HG03135 (cell line): ENCODE results near the gene FAM81A.
A peak's percentile ranks its signal among the peaks of the same experiment; 100 is the strongest.

Experiments used
- ATAC-seq: cut with Tn5 transposase; IDR thresholded peaks from one replicate; pipeline ENCODE4 v1.9.1; 2021; ENCODE audit warnings: mild to moderate bottlenecking, moderate library complexity; ENCODE audit not compliant: unreplicated experiment

Gene FAM81A

GRCh38 chr15:59537403-59537802 lies 99.4 kb downstream of the FAM81A start:
- no peak for ATAC-seq

DNA sequence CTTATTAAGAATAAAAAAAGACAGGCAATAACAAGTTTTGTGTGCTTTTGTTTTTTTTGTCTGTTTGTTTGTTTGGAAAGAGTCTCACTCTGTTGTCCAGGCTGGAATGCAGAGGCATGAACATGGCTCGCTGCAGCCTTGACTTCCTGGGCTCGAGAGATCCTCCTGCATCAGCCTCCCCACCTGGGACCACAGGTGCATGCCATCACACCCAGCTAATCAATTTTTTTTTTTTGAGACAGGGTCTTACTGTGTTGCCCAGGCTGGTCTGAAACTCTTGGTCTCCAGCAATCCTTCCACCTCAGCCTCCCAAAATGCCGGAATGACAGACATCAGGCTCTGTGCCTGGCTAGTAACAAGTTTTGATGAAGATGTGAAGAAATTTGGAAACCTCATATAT lies 100.5 kb downstream of the FAM81A start:
- no peak for ATAC-seq

- no peak for ATAC-seq
Measured at GRCh38 chr15:59539799-59540198, 101.8 kb downstream of the FAM81A start.

GRCh38 chr15:59540654-59541053 lies 102.7 kb downstream of the FAM81A start:
- ATAC-seq = no peak

DNA sequence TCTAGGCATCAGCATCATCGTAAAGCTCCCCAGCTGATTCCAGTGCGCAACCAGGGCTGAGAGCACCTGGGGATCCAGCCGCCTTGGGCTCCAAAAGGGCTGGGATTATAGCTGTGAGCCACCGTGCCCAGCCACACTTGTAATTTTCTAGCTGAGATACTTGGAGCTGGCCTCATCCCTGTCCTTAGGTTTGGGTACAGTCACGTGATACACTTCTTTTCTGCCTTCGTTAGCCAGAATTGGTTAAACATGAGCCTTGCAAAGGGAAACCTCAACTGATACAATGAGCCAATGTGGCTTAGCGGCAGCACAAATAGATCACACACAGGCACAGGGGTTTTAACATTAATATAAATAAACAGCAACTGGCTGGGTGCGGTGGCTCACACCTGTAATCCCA lies 103.8 kb downstream of the FAM81A start:
- no peak for ATAC-seq

DNA sequence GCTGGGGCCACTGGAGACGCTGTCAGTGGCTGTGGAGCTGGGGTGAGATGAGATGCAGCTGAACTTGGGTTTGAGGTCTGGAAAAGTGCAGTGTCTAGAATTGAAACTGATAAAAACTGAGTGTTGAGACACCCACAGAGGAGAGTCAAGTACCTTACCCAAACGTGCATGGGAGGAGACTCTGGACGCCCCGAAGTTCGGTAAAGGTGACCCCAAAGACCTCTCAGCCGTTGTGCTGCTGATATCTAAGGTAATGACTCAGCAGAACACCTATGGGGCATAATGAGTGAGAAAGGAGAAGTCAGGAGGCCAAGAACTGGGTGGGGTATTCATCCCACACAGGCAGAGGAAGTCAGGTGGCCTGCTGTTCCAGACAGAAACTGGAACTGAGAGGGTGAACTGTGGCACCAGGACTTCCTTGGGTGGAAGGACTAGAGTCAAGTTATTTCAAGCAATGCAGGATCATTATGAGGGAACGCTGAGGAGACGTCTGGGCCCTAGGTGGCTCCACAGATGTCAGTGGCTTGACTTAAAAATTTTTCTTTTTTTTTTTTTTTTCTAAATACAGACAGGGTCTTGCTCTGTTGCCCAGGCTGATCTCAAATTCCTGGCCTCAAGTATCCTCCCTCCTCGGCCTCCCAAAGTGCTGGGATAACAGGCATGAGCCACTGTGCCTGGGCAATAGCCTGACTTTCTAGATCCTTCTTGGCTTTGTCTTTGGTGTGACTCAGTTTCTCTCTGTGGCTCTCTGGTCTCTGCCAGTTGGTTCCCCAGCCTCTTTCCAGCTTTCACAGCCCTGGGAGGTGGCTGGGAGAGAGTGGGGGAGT lies 105.9 kb downstream of the FAM81A start:
- ATAC-seq = peak; percentile 60

DNA sequence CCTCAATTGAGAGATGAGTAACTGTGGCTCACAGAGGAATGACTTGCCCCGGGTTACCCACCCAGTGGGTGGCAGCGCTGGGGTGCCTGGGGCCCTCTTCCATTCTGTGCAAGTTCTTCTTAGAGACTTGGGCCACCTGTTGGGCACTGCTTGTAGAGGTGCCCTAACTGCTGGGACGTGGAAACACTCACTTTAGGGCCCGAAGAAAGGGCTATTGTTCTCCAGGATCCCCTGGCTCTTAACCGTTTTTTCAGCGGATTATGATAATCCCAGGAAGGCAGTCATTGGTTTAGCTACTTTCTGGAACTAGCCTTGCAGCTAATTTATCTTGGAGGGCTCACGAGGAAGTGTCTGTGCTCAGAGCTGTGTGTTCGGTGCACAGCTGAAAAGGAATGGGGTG lies 107.6 kb downstream of the FAM81A start:
- ATAC-seq = no peak

GRCh38 chr15:59548501-59549226 lies 110.7 kb downstream of the FAM81A start:
- no peak for ATAC-seq

- no peak for ATAC-seq
Measured at GRCh38 chr15:59549301-59550185, 111.6 kb downstream of the FAM81A start.

DNA sequence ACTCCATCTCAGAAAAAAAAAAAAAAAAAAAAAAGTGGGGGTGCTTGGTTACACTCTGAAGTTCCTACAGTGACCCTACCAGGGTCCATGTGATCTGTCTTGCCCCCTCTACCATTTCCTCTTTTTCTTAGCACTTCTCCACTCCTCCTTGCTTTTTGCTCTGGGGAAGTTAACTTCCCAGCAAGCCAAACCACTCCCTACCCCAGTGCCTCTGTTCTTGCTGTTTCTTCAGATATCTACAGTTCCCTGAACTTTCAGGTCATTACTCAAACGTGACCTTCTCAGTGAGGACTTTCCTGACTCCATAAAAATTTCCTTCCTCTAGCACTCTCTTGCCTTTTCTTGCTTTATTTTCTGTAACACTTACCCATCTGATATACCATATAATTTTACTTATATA lies 112.5 kb downstream of the FAM81A start:
- ATAC-seq = no peak

GRCh38 chr15:59550956-59551355 lies 113.0 kb downstream of the FAM81A start:
- ATAC-seq = no peak

DNA sequence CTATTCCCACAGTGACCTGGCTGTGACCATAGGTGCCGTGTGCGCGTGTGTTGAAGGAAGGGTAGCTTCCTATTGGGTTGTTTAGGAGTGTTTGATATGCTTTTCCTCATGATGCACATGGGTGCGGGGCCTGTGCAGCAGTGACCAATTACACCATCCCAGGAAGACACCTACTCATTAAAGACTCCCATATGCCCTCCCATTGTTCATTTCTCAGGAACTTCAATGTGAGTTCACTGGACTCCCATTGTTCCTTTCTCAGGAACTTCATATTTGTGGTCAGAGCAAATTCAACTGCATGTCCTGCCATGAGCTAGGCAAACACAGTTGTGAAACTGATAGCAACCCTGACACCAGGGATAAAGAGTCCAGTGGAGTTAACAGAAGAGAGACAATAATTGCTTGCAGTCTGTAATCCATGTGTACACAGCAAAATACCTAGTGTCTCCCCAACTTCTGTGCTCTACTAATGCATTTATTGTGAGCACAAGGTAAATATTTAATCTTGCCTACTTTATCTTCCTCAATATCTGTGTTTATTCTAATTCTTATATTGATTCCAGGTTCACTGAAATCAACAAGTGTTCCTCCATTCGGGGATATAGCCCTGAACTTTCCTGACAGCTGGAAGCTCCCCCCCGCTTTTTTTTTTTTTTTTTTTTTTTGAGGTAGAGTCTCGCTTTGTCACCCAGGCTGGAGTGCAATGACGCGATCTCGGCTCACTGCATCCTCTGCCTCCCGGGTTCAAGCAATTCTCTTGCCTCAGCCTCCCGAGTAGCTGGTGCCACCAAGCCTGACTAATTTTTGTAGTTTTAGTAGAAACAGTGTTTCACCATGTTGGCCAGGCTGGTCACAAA lies 116.1 kb downstream of the FAM81A start:
- no peak for ATAC-seq

GRCh38 chr15:59555696-59556095 lies 117.7 kb downstream of the FAM81A start:
- no peak for ATAC-seq

GRCh38 chr15:59556380-59556779 lies 118.4 kb downstream of the FAM81A start:
- ATAC-seq = no peak

- no peak for ATAC-seq
Measured at GRCh38 chr15:59557581-59557980, 119.6 kb downstream of the FAM81A start.

GRCh38 chr15:59558851-59559250 lies 120.9 kb downstream of the FAM81A start:
- ATAC-seq = no peak

DNA sequence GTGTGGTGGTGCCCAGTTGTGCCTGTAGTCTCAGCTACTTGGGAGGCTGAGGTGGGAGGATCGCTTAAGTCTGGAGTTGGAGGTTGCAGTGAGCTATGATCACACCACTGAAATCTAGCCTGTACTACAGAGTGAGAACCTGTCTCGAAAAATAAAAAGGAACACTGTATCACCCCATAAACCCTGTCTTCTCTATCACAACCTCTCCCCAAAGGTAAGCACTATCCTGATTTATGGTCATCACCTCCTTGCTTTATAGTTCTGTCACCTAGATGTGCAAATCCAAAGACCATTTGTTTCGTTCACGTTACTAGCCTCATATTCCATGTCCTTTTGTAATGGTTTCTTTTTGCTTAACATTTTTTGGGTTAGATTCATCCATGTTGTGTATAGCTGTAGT lies 123.6 kb downstream of the FAM81A start:
- no peak for ATAC-seq

DNA sequence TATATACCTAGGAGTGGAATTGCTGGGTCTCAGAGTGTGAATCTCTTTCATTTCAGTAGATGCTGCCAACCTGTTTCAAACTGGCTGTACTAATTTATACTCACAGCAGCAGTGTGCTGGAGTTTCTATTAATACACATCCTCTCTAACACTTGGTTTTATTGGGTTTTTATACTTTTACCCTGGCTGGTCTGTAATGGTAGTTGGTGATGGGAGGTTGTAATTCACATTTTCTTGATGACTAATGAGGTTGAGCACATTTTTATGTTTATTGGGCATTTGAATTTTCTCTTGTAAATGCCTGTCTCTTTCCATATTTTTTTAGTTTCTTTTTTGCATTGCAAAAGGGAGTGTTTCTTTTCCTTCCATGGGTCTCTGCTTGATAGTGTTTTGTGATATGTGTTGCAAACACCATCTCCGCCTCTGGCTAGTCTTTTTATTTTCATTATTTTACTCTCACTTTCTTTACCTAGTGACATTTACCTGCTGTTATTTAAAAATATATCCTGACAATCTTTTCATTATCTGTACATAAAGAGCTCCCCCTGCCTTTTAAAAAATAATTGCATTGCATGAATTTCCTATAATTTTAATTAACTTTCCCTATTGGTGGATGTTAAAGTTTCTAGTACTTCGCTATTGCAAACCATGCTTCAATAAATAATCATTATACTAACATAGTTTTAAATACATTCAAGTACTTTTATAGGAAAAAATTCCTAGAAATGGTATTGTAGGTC lies 124.6 kb downstream of the FAM81A start:
- ATAC-seq = no peak

DNA sequence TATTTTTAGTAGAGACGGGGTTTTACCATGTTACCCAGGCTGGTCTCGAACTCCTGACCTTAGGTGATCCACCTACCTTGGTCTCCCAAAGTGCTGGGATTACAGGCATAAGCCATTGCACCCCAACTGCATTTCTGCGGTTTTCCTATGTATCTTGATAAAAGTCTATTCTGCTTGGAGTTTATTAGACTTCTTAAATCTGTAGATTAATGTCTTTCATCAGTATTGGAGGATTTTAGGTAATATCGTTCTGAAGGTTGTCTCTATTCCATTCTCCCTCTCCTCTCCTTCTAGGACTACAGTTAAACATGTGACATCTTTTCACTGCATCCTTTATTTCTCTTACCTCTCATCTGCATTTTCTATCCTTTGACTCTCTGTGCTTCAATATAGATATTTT lies 127.3 kb downstream of the FAM81A start:
- ATAC-seq = no peak

- no peak for ATAC-seq
Measured at GRCh38 chr15:59567324-59567723, 129.3 kb downstream of the FAM81A start.
